Measurements from ENCODE around the gene KCNQ1.

KCNQ1 gene

DNA sequence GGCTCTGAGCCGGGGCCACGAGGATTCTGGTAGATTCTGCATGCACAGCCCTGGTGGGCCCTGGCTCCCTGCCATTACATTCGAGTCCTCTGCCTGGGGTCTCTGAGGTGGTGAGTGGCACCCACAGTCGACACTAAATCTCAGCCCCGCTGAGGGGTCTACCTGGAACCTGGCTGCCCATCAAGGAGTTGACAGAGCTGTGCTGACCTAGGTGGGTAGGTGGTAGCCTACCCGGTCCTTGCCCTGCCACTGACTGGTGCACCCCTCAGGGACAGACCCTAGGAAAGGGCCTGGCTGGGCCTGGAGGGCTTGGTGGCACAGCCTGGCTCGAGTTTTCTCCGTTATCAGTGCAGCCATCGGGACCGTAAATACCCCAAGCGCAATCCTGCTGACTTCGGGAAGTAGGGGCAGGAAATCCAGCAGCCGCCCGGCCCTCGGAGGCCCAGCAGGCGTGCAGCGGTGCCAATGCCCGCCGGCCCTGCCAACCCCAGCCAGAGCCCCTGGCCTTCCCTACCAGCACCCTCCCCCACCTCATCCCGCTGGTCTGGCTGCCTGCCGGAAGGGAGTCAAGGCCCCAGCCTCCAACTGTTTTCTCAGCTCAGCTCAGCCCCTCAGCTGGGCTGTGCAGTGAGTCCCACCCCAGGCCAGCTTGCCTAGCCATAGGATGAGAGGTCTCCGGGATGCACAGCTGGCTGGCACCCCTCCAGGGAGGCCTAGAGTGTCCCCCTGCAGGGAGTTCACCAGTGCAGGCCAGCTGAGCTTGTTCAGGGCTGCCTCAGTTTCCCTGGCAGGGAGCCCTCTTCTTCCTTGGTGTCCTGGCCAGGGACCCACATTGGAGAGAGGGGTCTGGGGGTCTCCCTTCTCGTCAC, 335.4 kb downstream of the KCNQ1 start:
- DNase-seq (ENCODE audit: low spot score), result no peak

DNA sequence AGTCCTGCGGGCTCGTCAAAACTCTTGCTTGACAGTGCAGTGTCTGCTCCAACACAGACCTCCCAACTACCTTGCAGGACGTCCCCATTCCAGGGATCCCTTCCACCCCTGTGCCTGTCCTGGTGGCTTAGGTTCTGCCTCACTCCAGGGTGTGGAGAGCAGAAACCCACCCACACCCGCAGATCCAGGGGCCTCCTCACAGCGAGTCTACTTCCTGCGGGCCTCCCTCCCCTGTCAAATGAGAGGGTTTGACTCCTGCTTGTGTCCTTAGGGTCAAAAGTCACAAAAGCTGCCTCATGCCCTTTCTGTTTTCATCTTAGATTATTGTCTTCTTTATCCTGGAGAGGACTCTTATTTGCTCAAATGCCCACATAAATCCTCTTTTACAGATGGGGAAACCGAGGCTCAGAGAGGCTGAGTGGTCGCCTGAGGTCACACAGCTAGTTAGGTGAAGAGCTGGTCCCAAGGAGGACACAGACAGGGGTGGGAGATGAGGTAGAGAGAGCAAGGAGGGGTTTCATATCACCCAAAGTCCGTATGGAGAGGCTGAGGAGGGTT, 336.1 kb downstream of the KCNQ1 start:
- no peak for DNase-seq (ENCODE audit: low spot score)

DNA sequence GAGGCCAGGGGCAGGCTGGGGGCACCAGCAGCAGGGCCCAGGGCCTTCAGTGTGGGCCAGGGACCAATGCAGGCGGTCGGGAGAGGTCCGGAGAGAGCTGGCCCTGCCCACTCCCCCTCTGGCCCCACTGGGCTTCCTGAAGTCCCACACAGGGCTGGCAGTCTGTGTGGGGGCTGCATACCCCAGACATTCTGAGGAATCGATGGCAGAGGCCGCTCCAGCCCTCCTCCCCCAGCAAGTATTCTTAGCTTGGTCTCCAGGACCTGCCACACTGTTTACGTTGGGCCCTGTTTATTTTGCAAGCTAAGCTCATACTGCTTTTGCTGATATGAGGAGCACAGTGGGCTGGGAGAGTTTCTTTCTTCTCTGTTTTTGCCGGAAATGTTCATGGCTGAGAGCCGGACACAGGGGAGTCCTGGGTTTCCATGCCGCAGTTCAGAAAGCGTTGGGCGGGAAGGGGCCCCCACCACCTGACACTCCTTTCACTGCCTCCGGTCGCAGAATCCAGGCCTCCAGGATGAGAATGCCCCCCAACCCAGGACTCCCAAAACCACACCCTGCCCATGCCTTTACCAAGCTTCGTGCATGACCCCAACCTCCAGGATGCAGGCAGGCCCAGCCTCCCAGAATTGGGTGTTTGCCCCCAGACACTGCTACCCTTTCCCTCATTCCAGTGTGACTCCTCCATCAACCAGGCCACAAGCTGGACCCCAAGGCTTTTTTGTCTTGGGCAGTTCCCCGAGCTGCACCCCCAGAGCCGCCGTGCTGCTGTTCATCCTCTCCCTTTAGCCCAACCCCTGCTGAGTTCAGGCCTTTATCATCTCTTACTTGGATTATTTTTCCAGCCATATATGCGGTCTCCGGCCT, 336.8 kb downstream of the KCNQ1 start:
- DNase-seq (ENCODE audit: low spot score), result no peak

DNA sequence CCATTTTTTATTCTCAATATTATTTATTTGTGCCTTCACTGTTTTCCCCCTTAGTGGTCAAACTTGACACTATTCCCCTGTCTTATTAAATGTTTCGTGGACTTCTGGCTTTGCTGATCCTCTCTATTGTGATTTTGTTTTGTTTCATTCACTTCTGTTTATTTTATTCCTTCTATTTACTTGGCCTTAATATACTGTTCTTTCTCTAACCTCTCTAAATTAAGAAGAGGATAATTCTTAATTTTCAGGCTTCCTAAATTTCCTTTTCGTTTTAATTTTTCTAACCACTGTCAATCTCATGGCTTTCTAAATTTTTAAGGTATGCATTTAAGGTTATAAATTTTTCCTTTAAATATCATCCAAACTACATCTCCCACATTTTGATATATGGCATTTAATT, 338.0 kb downstream of the KCNQ1 start:
- DNase-seq (ENCODE audit: low spot score), result no peak

DNA sequence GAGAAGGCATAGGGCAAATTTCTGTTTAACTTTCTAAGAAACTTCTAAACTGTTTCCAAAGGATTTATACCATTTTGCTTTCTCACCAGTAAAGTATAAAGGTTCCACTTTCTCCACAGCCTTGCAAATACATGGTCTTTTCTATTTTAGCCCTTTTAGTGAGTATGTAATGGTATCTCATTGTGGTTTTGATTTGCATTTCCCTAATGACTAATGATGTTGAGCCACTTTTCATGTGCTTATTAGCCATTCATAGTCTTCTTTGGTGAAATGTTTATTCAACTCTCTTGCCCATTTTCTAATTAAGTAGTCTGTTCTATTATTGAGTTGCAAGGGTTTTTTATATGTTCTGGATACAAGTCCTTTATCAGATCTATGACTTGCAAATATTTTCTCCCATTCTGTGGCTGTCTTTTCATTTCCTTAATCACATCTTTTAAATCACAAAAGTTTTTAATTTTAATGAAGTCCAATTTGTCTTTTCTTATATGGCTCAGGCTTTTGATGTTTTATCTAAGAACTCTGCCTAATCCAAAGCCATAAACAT, 338.8 kb downstream of the KCNQ1 start:
- DNase-seq (ENCODE audit: low spot score), result no peak

DNA sequence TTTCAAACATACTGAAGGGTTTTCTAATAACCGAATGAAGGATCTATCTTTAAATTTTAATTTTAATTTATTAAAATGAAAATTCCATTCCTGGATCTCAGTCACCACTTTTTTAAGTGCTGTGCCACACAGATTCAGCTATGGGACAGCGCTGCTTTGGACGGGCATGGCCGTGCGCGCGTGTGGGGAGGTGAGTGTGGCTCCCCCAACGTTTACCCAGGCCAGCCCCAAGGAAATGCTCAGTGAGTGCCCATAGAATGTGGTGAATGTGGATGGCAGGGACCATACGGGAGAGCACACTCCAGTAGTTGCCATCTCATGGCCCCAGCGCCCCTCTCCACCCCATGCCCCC, 343.0 kb downstream of the KCNQ1 start:
- no peak for DNase-seq (ENCODE audit: low spot score)

DNA sequence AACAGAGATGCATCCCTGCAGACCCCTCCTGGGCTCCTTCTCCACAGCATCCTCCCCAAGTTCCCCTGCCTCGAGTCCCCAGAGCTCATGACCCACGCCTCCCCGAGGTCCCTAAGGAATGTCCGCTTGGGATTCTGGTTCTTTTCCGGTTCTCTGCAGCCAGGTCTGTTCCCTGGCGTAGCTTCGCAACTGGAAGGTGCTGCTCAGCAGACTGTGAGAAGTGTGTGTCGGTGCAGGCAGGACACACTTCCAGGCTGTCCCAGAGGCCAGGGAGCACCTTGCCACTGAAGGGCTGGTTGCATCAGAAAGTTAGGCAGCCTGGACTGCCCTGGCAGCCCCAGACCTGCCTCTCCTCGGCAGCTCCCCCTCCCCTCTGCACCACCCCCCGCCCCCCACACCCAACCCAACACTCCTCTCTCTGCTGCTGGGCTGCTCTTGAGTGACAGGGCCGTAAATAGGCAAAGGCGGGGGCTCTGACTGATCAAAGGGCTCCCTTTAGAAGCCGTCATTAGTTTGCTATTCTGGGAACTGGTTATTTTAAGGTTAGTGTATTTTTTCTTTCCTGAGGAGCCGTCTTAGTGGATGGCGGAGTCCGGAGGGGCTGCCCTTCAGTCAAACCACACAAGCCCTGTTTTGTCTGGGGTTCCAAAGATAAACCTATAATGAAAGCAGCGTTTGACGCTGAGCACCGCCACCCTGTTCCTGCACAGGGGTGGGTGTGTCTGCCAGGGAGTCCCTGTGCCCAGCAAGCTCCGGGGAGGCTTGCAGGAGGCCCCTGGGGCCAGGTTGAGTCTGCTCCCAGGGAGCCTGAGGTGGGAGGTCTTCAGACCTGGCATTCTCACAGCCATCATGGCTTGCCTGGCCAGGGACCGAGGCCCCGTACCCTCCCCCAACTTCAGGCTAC, 343.6 kb downstream of the KCNQ1 start:
- DNase-seq (ENCODE audit: low spot score), result no peak

DNA sequence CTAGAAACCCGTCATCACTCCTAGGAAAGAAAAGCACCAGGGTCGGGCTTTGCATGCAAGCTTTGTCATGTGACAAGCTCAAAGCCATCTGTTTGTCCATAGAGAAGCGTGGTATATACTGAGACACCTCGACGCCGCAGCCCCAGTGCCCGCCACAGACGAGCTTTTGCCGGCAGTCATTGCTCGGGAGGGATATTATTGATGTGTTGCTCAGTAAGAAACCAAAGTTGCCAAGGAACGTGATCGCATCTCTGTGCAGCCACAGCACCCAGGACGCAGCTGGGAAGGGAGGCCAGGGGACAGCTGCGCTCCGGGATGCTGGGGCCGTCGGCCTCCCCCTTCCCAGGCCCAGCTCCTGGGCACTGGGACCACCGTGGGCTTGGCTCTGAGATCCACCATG, 344.5 kb downstream of the KCNQ1 start:
- no peak for DNase-seq (ENCODE audit: low spot score)

DNA sequence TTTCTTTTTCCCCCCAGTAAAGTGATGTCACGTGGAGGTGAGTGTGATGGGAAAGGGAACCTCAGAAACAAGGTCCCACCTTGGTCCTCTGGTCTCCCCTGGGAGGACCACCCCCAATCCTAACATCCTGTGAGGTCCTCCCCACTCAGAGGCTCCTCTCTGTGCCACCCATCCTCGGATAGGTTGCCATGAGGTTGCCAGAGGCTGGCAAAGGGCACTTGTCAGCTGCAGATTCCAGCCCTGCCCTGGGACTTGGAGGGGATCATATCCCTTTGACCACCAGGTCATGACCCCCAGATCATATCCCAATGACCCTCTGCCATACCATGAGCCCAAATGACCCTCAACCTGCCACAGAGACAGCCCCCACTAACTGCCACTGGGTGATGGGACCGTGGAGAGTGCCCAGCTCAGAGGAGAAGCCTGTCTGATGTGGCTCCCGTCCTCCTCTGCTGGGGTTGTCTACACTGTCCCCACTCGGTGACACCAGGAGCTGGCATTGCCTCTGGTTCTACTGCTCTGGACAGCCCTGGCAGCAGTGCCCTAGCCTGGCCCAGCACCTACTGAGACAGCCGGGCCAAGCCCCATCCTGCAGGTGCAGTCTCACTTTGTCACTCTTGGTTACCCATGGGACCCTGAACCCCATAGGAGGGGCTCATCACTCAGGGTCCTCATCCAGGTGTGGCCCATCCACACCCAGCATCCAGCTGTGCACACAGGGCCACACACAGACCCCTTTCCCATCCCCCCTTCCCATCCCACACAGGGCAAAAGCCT, 345.2 kb downstream of the KCNQ1 start:
- no peak for DNase-seq (ENCODE audit: low spot score)

DNA sequence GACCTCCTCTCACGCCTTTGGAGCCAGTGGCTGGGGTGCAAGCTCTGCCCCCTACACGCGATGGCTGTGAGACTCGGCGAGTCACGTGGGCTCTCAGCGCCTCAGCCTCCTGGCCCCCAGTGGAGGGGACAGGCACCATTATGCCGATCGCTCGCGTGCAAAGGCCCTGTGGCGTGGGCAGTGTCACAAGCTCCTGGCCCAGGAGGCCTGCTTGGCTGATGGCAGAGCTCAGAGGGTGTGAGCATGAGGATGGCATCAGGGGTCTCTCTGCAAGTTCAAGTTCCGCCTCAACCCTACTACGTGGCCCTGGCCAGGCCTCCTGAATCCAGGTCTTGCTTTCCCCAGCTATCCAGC, 345.7 kb downstream of the KCNQ1 start:
- no peak for DNase-seq (ENCODE audit: low spot score)

DNA sequence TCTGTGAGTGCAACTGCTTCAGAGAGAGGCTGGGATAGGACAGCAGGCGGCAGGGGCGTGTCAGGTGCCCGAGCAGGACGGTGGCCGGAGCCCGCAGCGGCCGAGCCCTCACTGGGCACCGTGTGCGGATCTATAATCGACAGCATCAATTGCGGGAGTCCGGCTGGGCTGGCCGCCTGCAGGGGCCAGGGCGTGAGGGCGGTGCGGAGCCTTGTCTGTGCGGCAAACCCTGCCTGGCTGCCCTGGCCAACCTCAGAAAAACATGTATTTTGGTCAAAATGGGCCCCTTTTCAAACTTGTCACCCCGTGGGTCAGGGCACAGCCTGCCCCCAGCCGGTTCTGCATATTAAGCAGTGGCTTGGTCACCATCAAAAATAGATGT, 346.3 kb downstream of the KCNQ1 start:
- no peak for DNase-seq (ENCODE audit: low spot score)

DNA sequence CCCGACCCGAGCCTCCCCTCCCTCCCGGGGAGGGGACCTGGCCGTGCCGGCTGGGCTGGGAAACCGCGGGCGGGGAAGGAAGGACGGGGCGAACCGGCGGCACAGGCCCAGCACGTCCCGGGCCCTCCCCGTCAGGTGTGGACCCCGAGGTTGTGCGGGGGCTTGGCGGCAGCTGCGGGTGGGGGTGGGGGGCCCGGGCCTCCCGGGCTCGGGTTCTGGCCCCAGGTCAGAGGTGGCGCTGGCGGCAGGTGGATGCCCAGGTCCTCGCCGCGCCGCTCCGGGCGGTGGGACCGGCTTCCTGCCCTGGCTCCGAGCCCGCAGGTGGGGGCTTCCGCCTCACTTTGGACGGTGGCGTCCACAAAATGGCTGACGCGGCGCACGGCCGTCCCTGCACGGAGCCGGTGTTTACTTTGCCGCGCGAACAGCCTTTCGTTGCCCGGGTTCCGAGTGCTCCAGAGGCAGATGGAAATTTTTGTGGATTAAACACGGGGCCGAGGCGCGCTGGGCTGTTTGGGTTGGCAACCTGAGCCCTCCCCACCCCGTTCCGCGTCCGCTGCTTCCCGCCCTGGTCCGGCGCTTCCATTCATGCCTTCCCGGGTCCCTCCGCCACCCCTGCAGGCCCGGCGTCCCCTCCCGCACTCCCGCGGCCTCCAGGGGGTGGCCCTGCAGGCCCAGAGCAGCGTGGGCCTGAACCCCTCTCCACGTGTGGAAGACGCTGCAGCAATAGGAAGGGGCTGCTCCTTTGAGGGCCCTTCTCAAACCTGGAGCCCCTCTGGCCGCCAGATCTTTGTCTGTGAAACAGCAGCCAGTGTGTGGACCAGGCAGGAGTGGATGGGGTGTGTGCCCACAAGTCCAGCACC, 346.9 kb downstream of the KCNQ1 start:
- DNase-seq (ENCODE audit: low spot score), result no peak

DNA sequence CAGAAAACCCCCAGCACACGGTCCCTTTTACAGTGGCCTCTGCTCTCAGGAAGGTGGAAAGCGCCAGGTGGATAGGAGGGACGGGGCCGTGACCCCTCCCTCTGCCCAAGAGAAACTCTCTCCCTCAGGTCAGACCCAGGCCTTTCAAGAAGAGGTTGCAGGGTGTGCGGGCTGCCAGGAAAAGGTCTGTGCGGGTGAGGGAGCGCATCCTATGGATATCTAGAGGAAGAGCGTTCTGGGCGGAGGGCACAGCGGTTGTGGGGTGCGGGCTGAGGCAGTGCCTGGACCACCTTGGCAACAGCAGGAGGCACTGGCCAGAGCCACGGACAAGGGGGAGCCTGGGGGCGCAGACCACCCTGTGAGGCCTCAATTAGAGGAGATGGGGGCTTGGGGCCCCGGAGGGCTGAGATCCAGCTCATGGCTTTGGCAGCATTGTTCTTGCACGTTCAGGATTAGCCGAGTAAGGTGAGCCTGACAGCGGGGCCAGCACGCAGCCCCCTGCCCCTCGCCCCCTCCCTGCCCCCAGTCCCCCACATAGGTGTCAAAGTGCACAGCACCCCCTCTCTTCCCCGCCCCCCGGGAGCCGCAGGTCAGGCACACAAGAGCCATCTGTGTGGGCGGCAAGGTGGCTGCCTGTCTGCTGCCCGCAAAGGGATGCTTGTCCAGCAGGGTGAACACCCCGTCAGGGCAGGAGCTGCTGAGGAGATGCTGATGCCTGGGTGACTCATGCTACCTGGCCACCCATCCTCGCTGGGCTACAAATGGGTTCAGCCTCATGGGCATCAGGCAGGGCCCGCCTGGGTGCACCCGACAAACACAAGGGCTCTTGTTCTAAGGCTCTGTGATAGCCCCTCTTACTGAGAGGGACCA, 347.8 kb downstream of the KCNQ1 start:
- DNase-seq (ENCODE audit: low spot score), result no peak

DNA sequence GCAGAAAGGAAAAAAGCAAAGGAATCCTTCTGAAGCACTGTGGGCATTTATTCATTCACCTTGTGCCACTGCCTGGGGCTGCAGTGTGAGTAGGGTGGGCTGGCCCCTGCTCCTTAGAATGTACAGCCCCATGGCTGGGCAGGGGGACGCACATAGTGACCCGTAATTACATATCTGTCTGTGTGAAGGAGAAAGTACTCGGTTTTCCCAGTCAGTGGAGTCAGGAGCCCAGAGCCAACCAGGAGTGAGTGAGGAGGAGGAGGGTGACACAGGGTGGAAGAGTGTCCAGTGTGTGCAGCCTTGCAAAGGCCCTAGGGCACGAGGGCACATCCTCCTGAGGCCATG, 348.9 kb downstream of the KCNQ1 start:
- no peak for DNase-seq (ENCODE audit: low spot score)

DNA sequence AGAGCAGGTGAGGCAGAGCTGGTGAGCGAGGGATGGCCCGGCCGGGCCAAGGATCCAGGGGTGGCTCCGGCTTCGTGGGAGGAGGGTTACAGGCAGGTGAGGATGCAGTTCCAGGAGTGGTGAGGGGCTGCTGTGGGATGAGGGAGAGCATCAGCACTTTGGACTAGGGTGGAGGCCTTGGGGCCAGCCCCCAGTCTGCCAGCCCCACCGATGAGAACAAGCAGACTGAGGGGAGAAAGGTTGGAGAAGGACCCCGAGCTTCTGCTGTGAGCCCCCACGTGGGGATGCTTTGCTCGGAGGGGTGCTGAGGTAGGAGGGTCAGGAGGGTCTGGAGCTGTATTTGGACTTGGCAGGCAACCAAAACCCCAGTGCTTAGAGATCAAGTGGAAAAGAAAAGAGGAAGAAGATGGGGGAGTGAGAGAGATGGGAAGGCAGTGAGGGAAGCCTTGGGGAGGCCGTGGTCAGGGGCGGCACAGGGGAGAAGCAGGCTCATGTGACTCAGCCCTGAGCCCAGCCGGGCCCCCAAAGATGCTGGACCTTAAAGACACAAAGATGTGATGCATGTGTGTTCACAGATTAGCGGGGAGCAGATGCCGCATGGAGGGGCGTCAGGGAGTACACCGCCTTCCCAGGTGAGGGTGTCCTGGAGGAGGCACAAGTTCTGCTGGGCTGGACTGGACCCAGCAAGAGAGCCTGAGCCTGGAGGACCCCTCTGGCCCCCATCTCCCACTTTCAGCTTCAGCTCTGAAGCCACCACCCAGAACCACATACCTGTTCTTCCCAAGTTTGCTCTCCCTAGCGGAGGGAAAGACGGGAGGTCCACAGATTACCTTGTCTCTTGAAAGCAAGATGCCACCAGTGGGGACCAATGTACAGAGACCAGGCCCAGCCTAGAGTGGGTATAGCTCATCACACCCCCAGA, 349.5 kb downstream of the KCNQ1 start:
- DNase-seq (ENCODE audit: low spot score), result no peak

DNA sequence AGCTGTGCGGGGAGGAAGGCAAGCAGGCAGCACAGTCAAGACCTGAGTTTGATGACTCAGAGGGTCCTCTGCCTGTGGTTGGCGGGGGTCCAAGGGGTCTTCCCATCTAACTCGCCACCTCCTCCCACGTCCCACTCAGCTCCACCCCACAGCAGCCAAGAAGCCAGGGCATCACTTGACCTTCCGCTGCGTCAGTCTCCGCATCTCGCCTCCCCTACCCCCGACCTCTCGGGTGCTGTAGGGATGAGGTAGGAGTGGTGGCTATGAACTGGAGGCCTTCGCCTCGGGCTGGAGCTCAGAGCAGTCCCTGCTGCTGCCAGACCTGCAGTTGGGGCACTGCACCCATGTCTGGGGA, 350.1 kb downstream of the KCNQ1 start:
- no peak for DNase-seq (ENCODE audit: low spot score)

DNA sequence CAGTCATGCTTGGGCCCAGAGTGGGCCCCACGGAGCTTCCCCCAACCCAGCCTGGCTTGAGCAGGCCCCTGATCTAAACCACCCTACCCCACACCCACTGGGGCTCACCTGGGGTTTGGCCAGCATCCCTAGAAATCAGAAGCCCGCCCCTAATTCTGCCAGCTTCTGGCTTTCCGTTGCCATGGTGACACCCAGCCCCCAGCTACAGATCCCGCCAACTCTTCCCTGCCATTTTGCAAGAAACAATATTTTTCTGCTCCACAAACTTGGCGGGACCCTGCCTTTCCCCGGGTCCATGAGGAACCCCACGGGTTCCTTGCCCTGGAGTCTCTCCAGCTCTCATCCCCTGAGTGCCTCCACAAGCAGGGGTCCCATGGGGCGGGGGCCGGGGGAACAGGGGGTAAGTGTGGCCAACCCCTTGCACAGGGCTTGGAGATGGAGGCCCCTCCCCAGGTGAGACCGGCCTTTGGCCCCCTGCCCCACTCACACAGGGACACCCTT, 350.7 kb downstream of the KCNQ1 start:
- no peak for DNase-seq (ENCODE audit: low spot score)

DNA sequence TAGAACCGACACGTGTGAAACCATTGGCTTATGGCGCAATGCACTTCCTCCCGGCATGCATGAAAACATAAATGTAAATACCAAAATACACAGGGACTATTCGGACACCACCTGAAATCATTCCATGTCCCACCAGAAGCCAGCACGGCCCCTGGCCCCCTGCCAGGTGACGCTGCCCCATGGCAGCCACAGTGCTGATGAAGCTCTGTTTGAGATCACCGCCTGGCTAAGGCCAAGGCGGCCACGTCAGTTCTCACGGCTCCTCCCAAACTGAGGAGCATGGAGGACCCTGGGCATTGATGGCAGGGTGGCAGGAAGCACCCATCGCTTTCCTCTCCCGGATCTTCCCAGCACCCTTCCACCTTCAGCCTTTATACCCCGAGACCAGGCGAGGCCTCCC, 351.3 kb downstream of the KCNQ1 start:
- no peak for DNase-seq (ENCODE audit: low spot score)

All from AG20443 (cell line).